Sigmoid colon (tissue), 4 donors: ENCODE data around the gene CCNY.

Source experiments
- EP300 ChIP-seq, 4 donors: sonication (generic); formaldehyde crosslinking; IDR thresholded peaks; one replicate each; pipeline ENCODE4 v1.6.1; 2017; ENCODE audit warnings: antibody characterized with exemption in 4 of 4
- POLR2A ChIP-seq, 2 donors: fragments of 450-650 bp; IDR thresholded peaks; one replicate each; pipeline ENCODE4 v1.6.1; 2016; ENCODE audit warnings: antibody characterized with exemption in 2 of 2, mild to moderate bottlenecking in 2 of 2, moderate library complexity in 2 of 2
- POLR2AphosphoS5 ChIP-seq, 4 donors: sonication (generic); formaldehyde crosslinking; IDR thresholded peaks; one replicate each; pipeline ENCODE4 v1.6.1; 2017; ENCODE audit warnings: antibody characterized with exemption in 4 of 4
- TF ChIP-seq, protein P1 (sequence below), 4 experiments: fragments of 450-650 bp in 3 of 4; fragments of 200-600 bp in 1 of 4; IDR thresholded peaks; one replicate each; pipeline ENCODE4 v1.5.1; 2016 to 2019; ENCODE audit warnings: antibody characterized with exemption in 4 of 4, mild to moderate bottlenecking in 3 of 4, moderate library complexity in 2 of 4

DNA sequence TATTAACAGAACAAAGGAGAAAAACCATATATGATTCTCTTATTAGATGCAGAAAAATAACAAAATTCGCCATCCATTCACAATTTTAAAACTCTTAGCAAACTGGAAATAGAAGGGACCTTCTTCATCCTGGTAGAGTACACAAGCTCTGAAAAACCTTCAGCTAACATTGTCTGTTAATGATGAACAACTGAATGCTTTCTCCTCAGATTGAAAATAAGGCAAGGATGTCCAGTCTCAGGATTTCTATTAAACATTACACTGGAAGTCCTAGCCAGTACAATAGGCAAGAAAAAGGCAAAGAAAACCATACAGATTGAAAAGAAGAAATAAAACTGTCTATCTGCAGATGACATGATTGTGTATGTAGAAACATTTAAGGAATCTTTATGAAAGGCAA lies 16.0 kb upstream of the CCNY start:
- TF ChIP-seq, protein P1, sequence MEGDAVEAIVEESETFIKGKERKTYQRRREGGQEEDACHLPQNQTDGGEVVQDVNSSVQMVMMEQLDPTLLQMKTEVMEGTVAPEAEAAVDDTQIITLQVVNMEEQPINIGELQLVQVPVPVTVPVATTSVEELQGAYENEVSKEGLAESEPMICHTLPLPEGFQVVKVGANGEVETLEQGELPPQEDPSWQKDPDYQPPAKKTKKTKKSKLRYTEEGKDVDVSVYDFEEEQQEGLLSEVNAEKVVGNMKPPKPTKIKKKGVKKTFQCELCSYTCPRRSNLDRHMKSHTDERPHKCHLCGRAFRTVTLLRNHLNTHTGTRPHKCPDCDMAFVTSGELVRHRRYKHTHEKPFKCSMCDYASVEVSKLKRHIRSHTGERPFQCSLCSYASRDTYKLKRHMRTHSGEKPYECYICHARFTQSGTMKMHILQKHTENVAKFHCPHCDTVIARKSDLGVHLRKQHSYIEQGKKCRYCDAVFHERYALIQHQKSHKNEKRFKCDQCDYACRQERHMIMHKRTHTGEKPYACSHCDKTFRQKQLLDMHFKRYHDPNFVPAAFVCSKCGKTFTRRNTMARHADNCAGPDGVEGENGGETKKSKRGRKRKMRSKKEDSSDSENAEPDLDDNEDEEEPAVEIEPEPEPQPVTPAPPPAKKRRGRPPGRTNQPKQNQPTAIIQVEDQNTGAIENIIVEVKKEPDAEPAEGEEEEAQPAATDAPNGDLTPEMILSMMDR (IDR thresholded peaks at IDR 0.05), result no peak
- TF ChIP-seq POLR2AphosphoS5 (IDR thresholded peaks at IDR 0.05), result no peak
- no peak for TF ChIP-seq EP300 (IDR thresholded peaks at IDR 0.05)
- TF ChIP-seq POLR2A (IDR thresholded peaks at IDR 0.05), result no peak
